Parathyroid adenoma (tissue), 2 donors: ENCODE data around the gene IGF2BP2.

Experiments
- H2AFZ ChIP-seq: fragments of 300-600 bp; sonication (generic); one replicate; pipeline ENCODE4 v1.7.0; 2017; ENCODE audit warnings: antibody characterized with exemption, mild to moderate bottlenecking
- H3K27ac ChIP-seq: fragments of 300-600 bp; sonication (generic); one replicate; pipeline ENCODE4 v1.7.0; 2017
- H3K27me3 ChIP-seq: fragments of 300-600 bp; sonication (generic); one replicate; pipeline ENCODE4 v1.7.0; 2017; ENCODE audit warnings: low read length; ENCODE audit not compliant: control insufficient read depth, insufficient read depth
- H3K36me3 ChIP-seq: fragments of 300-600 bp; sonication (generic); one replicate; pipeline ENCODE4 v1.7.0; 2017; ENCODE audit warnings: low read length; ENCODE audit not compliant: control insufficient read depth, insufficient read depth
- H3K4me1 ChIP-seq: fragments of 300-600 bp; sonication (generic); one replicate; pipeline ENCODE4 v1.7.0; 2017; ENCODE audit warnings: control low read depth
- H3K4me2 ChIP-seq: fragments of 300-600 bp; sonication (generic); one replicate; pipeline ENCODE4 v1.7.0; 2017; ENCODE audit warnings: low read length
- H3K4me3 ChIP-seq: fragments of 300-600 bp; sonication (generic); one replicate; pipeline ENCODE4 v1.7.0; 2017; ENCODE audit warnings: low read depth, low read length
- H3K79me2 ChIP-seq: fragments of 300-600 bp; sonication (generic); one replicate; pipeline ENCODE4 v1.7.0; 2017; ENCODE audit warnings: control low read depth
- H3K9ac ChIP-seq: fragments of 300-600 bp; sonication (generic); one replicate; pipeline ENCODE4 v1.7.0; 2017; ENCODE audit warnings: mild to moderate bottlenecking
- H3K9me3 ChIP-seq: fragments of 300-600 bp; sonication (generic); one replicate; pipeline ENCODE4 v1.7.0; 2017; ENCODE audit warnings: low read length; ENCODE audit not compliant: control insufficient read depth
- TF ChIP-seq, protein P1 (sequence below): fragments of 300-600 bp; sonication (generic); IDR thresholded peaks from one replicate; pipeline ENCODE4 v1.7.0; 2017; ENCODE audit warnings: antibody characterized with exemption, mild to moderate bottlenecking
- donor health status: primary hyperparathyroidism.

Gene IGF2BP2

DNA sequence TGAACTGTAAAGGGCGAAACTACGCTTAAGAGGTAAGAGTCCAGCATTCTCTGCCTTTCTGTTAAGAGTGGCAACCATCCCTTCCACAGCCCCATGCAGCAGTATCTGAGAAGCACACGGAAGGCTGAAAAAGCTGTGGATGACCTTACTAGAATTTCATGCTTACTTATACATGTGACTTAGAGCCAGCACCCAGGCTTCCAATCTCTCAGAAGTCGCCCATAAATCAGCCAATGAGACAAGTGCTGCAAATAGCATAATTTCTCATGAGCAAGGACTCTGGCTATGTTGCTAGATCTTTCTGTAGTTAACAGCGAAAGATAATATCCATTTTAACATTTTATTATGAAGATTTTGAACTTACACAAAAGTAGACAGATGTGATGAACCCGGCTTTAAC lies 65.3 kb downstream of the IGF2BP2 start:
- Histone ChIP-seq H3K36me3 (no peaks in the 10 kb centered on the region), H3K4me1 (peaks cover 7% of the 10 kb centered on the region), H2AFZ (no peak overlapping the region), H3K4me3 (no peak overlapping the region), H3K27me3 (no peaks in the 10 kb centered on the region), H3K4me2 (no peak overlapping the region), H3K79me2 (peaks cover 15% of the 10 kb centered on the region), H3K9me3 (no peaks in the 10 kb centered on the region), H3K9ac (no peak overlapping the region), H3K27ac (no peak overlapping the region)
- TF ChIP-seq, protein P1, sequence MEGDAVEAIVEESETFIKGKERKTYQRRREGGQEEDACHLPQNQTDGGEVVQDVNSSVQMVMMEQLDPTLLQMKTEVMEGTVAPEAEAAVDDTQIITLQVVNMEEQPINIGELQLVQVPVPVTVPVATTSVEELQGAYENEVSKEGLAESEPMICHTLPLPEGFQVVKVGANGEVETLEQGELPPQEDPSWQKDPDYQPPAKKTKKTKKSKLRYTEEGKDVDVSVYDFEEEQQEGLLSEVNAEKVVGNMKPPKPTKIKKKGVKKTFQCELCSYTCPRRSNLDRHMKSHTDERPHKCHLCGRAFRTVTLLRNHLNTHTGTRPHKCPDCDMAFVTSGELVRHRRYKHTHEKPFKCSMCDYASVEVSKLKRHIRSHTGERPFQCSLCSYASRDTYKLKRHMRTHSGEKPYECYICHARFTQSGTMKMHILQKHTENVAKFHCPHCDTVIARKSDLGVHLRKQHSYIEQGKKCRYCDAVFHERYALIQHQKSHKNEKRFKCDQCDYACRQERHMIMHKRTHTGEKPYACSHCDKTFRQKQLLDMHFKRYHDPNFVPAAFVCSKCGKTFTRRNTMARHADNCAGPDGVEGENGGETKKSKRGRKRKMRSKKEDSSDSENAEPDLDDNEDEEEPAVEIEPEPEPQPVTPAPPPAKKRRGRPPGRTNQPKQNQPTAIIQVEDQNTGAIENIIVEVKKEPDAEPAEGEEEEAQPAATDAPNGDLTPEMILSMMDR = no peak

DNA sequence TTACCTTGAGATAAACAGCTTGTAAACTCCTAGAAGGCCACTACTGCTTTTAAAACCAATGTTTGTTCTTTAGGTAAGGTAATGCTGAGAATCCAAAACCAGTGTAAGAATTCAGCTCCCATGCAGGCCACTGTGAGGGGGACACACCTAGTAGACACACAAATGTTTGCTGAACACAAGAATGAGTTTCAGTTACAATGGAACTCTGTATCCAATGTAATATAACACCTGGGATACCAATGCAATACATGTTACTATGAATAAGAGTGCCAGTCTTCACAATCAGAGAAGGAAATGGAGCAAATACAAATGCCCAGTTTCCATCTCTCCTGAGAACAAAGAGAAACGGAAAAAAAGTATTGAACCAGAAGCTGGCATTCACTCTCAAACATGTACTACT lies 65.9 kb downstream of the IGF2BP2 start:
- H3K4me1 ChIP-seq = peaks cover 7% of the 10 kb centered on the region
- H3K9ac ChIP-seq = no peak overlapping the region
- H3K9me3 ChIP-seq = no peaks in the 10 kb centered on the region
- H3K4me2 ChIP-seq = no peak overlapping the region
- no peak overlapping the region for H3K4me3 ChIP-seq
- H3K36me3 ChIP-seq = no peaks in the 10 kb centered on the region
- H3K27me3 ChIP-seq = no peaks in the 10 kb centered on the region
- no peak overlapping the region for H2AFZ ChIP-seq
- H3K27ac ChIP-seq = no peak overlapping the region
- H3K79me2 ChIP-seq = peaks cover 11% of the 10 kb centered on the region
- TF ChIP-seq, protein P1 = no peak

DNA sequence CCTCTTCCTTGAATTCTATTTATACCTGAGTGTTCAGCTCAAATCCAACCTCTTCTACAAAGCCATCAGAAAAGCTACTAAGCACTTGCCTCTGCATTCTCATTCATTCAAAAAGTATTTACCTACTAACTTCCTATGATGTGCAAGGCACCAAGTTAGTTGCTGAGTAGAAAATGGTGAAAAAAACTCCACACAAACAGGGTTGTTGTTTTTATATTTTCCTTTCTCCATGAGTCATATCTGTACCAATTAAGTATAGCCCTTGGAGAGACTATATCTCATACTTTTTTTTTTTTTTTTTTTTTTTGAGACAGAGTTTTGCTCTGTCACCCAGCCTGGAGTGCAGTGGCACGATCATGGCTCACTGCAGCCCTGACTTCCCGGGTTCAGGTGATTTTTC lies 67.7 kb downstream of the IGF2BP2 start:
- Histone ChIP-seq H2AFZ (no peak overlapping the region), H3K4me2 (no peak overlapping the region), H3K4me3 (no peak overlapping the region), H3K79me2 (peaks cover 8% of the 10 kb centered on the region), H3K36me3 (no peaks in the 10 kb centered on the region), H3K27me3 (no peaks in the 10 kb centered on the region), H3K9me3 (no peaks in the 10 kb centered on the region), H3K9ac (no peak overlapping the region), H3K4me1 (peaks cover 7% of the 10 kb centered on the region), H3K27ac (no peak overlapping the region)
- TF ChIP-seq, protein P1 = no peak

DNA sequence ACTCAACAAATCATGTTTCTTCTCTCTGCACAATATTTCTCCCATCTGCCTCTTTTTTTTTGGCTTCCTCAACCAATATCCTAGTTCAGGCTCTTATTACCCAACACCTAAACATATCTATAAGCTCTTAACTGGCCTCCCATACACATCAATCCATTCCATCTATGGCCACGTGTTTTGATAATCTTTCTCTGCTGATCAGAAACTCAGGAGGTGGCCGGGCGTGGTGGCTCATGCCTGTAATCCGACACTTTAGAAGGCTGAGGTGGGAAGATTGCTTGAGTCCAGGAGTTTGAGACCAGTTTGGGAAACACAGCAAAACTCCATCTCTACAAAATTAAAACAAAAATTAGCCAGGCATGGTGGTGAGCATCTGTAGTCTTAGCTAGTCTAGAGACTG lies 68.4 kb downstream of the IGF2BP2 start:
- Histone ChIP-seq H2AFZ (no peak overlapping the region), H3K27me3 (no peaks in the 10 kb centered on the region), H3K4me1 (peaks cover 7% of the 10 kb centered on the region), H3K4me2 (no peak overlapping the region), H3K4me3 (no peak overlapping the region), H3K36me3 (no peaks in the 10 kb centered on the region), H3K27ac (no peak overlapping the region), H3K79me2 (peaks cover 8% of the 10 kb centered on the region), H3K9ac (no peak overlapping the region), H3K9me3 (no peaks in the 10 kb centered on the region)
- TF ChIP-seq, protein P1 = no peak

DNA sequence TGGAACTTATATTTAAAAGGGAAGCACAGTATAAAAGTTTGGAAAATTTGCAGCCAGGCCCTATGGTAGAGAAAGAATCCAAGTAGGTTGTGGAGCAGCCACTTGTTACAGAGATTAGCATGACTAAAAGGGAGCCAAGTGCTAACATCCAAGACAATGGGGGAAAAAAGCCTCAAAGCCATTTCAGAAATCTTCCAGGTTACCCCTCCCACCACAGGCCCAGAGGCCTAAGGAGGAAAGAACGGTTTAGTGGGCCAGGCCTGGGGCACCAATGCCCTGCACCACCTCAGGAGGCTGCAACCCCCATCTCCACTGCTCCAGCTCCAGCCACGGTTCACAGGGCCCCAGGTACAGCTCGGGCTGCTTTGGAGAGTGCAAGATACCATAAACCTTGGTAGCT lies 69.9 kb downstream of the IGF2BP2 start:
- H3K27ac ChIP-seq = no peak overlapping the region
- no peaks in the 10 kb centered on the region for H3K27me3 ChIP-seq
- H3K4me2 ChIP-seq = no peak overlapping the region
- H2AFZ ChIP-seq = no peak overlapping the region
- H3K4me3 ChIP-seq = no peak overlapping the region
- H3K9me3 ChIP-seq = no peaks in the 10 kb centered on the region
- peaks cover 8% of the 10 kb centered on the region for H3K79me2 ChIP-seq
- H3K4me1 ChIP-seq = peaks cover 7% of the 10 kb centered on the region
- no peak overlapping the region for H3K9ac ChIP-seq
- TF ChIP-seq, protein P1 = no peak
- no peaks in the 10 kb centered on the region for H3K36me3 ChIP-seq
